HG03159 (cell line): Measurements from ENCODE around the gene ATF1.
"Not testable (repeated sequence)": the region's sequence is repeated elsewhere in the genome, so short reads cannot be mapped to it uniquely, and the experiment has no call there.

ENCODE experiments used
- ATAC-seq: cut with Tn5 transposase; IDR thresholded peaks from one replicate; pipeline ENCODE4 v1.9.1; 2021; ENCODE audit warnings: mild to moderate bottlenecking, moderate library complexity; ENCODE audit not compliant: unreplicated experiment

Gene ATF1

DNA sequence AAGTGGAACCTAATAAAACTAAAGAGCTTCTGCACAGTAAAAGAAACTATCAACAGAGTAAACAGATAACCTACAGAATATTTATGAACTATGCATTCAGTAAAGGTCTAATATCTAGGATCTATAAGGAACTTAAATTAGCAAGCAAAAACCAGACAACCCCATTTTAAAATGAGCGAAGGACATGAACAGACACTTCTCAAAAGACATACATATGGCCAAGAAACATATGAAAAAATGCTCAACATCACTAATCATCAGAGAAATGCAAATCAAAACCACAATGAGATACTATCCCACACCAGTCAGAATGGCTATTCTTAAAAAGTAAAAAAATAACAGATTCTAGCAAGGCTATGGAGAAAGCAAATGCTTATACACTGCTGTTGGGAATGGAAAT, 91.3 kb downstream of the ATF1 start:
- not testable (repeated sequence) for ATAC-seq

- ATAC-seq: not testable (repeated sequence)
Observed at GRCh38 chr12:50855679-50856078, 91.8 kb downstream of the ATF1 start.

DNA sequence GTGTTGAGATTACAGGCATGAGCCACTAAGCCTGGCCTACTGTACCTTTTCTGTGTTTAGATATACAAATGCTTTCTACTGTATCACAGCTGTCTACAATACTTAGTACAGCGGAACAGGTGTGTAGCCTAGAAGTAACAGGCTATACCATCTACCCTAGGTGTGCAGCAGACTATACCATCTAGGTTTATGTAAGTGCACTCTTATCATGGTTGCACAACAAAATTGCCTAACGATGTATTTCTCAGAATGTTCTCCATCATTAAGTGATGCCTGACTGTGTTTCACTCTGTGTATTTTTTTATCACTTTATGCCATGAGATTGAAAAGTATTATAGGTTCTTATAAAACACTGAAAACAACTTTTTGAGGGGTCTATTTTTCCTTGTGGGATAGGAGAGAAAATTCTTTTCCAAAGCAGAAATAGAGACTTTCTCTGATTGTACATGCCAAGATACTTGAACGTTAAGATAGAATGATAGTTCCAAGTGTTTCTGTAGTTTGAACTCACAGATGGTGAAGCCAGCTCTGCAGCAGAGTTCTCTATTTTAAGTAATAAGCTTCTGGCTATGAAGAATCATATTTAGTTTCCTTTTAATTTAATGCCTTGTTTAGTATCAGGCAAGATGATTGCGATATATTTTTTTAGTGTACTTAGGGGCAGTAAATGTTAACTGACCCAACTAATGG, 95.9 kb downstream of the ATF1 start:
- ATAC-seq: no peak

- no peak for ATAC-seq
Observed at GRCh38 chr12:50862316-50862715, 98.4 kb downstream of the ATF1 start.

DNA sequence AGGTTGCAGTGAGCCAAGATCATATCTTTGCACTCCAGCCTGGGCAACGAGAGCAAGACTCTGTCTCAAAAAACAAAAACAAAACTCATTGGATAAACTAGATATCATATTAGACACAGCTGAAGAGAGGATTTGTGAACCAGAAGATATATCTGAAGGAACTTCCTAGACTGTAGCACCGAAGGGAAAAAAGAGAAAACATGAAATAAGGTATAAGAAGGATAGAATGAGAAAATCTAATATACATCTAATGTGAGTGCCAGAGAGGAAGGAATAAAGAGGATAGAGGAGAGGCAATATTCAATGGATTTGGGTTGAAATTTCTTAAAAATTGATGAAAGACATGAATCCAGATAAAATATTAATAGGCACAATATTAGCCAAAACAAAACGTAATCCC, 101.4 kb downstream of the ATF1 start:
- no peak for ATAC-seq

DNA sequence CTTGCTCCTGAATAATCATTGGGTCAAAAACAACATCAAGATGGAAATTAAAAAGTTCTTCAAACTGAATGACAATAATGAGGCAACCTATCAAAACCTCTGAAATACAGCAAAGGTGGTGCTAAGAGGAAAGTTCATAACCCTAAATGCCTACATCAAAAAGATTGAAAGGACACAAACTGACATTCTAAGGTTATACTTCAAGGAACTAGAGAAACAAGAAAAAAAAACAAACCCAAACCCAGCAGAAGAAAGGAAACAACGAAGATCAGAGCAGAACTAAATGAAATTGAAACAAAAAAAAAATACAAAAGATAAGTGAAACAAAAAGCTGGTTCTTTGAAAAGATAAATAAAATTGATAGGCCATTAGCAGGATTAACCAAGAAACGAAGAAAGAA, 105.0 kb downstream of the ATF1 start:
- ATAC-seq: not testable (repeated sequence)
